ENCODE results near the gene GALNT15.

GRCh38 chr3:16177382-16177781, 2.9 kb downstream of the GALNT15 start:
- TF ChIP-seq CTCF (IDR thresholded peaks at IDR 0.05) (no peak), POLR2AphosphoS5 (IDR thresholded peaks at IDR 0.05) (no peak), POLR2A (IDR thresholded peaks at IDR 0.05) (no peak)
